Fibroblast of mammary gland (primary cell): Measurements from ENCODE around the gene KDM4B.
"Not testable (repeated sequence)": the region's sequence is repeated elsewhere in the genome, so short reads cannot be mapped to it uniquely, and the experiment has no call there.

ENCODE experiments used
- DNase-seq: peaks from one replicate; pipeline ENCODE4 v3.0.0-alpha.2; 2010; ENCODE audit warnings: low read depth
- H3K4me3 ChIP-seq: 2 replicates; pipeline ENCODE4 v1.5.1; 2011; ENCODE audit warnings: low read depth, mild to moderate bottlenecking, low read length, moderate library complexity; ENCODE audit not compliant: control insufficient read depth
- CTCF ChIP-seq: conservative IDR thresholded peaks from 2 replicates; pipeline ENCODE4 v1.5.1; 2011; ENCODE audit warnings: low read depth, low read length, inconsistent platforms; ENCODE audit not compliant: control insufficient read depth, insufficient read depth

KDM4B gene

GRCh38 chr19:5026706-5027273, 57.9 kb downstream of the KDM4B start:
- no peak overlapping the region for H3K4me3 ChIP-seq
- no peak for DNase-seq
- peak; percentile 12 for TF ChIP-seq CTCF

GRCh38 chr19:5028229-5028886, 59.4 kb downstream of the KDM4B start:
- no peak overlapping the region for H3K4me3 ChIP-seq
- DNase-seq = no peak
- no peak for TF ChIP-seq CTCF

- TF ChIP-seq CTCF = peak; percentile 71
- DNase-seq = peak; percentile 60
- not testable (repeated sequence) for H3K4me3 ChIP-seq
Observed at GRCh38 chr19:5029596-5029995, 60.7 kb downstream of the KDM4B start.

- no peak for TF ChIP-seq CTCF
- no peak for DNase-seq
- H3K4me3 ChIP-seq = no peak overlapping the region
Observed at GRCh38 chr19:5030136-5030820, 61.4 kb downstream of the KDM4B start.

- DNase-seq = no peak
- H3K4me3 ChIP-seq = no peak overlapping the region
- no peak for TF ChIP-seq CTCF
Observed at GRCh38 chr19:5030822-5031221, 61.9 kb downstream of the KDM4B start.

- peak; percentile 73 for DNase-seq
- peak; percentile 86 for TF ChIP-seq CTCF
- H3K4me3 ChIP-seq = no peak overlapping the region
Observed at GRCh38 chr19:5031231-5032100, 62.6 kb downstream of the KDM4B start.
